Psoas muscle (tissue), 8 donors: ENCODE measurements around the gene CBFA2T3. TPM values are rescaled to one million over a fixed set of nuclear protein-coding genes. Genes with fewer than 3 reads are reported as not detected.

Source experiments
- ATAC-seq, 4 donors: fragments of 200-7000 bp; cut with Tn5 transposase; one replicate each; pipeline ENCODE4 v1.9.1; 2020; ENCODE audit warnings: moderate library complexity in 3 of 4, mild to moderate bottlenecking in 2 of 4
- DNase-seq, 2 donors: peaks; one replicate each; pipeline ENCODE4 v3.0.0-alpha.2; 2020
- H3K27ac ChIP-seq: fragments of 200-600 bp; one replicate; pipeline ENCODE4 v1.8.0; 2022
- H3K27me3 ChIP-seq, 3 donors: fragments of 200-600 bp in 1 of 3; one replicate each; pipeline versions ENCODE4 v1.6.1 to v1.8.0; 2013 to 2022; ENCODE audit warnings: low read length in 2 of 3, mild to moderate bottlenecking in 2 of 3, moderate library complexity in 1 of 3; ENCODE audit not compliant: insufficient read depth in 3 of 3
- H3K36me3 ChIP-seq, 2 donors: fragments of 200-600 bp in 1 of 2; one replicate each; pipeline versions ENCODE4 v1.6.1 to v1.8.0; 2013 to 2022; ENCODE audit warnings: low read depth in 1 of 2, mild to moderate bottlenecking in 1 of 2, moderate library complexity in 1 of 2; ENCODE audit not compliant: insufficient read depth in 1 of 2
- H3K4me1 ChIP-seq: fragments of 200-600 bp; one replicate; pipeline ENCODE4 v1.8.0; 2022
- H3K4me3 ChIP-seq: fragments of 200-600 bp; one replicate; pipeline ENCODE4 v1.8.0; 2022; ENCODE audit warnings: mild to moderate bottlenecking
- H3K9me3 ChIP-seq: fragments of 200-600 bp; one replicate; pipeline ENCODE4 v1.8.0; 2022
- CTCF ChIP-seq: fragments of 200-600 bp; IDR thresholded peaks from one replicate; pipeline ENCODE4 v1.8.0; 2022; ENCODE audit warnings: antibody characterized with exemption
- WGBS, 3 donors: extraction: QIAGEN DNeasy Blood & Tissue Kit; methylation state at CpG; one replicate each; pipeline versions ENCODE4 v1.1.6 to v1.1.7; 2013; 5-methylcytosine and 5-hydroxymethylcytosine counted together
- intact Hi-C, 2 donors: fragments of 100-400 bp; cut with DNase I; formaldehyde crosslinking; loops; one replicate each; pipeline versions ENCODE4 v1.11.0 to v1.14.2; 2022
- polyA plus RNA-seq, 3 donors: library from polyadenylated mRNA; stranded (reverse); fragments of 200-250 nt; gene quantifications; one replicate each; pipeline ENCODE4 v1.2.3, GENCODE V29; 2013
- total RNA-seq, 4 donors: library from RNA; stranded (reverse); fragmentation: NEBNext Ultra II Directional in 2 of 4; extraction: Animal tissue kit (Norgen Biotek cat#: 25700) in 2 of 4; gene quantifications; one replicate each; pipeline versions ENCODE4 v1.2.1 to v1.2.4, GENCODE V29; 2021 to 2023
- donor health status: healthy with polysubstance abuse.
- donor health status: DM: no; HTN: no; CAD: no; lungs with moderate emphysema.
- donor health status: Bipolar disorder and iron deficiency.
- donor health status: healthy.
- donor health status: DM: yes; HTN: yes; CAD: no.
- donor health status: DM: no; HTN: no; CAD: no.
- donor health status: DM: no; HTN: no; CAD: no.
- donor health status: DM: yes; HTN: yes; CAD: no.

Gene CBFA2T3
- total and polyA plus RNA-seq, 7 donors = 2.6 to 15.0 (median 6.0) TPM

DNA sequence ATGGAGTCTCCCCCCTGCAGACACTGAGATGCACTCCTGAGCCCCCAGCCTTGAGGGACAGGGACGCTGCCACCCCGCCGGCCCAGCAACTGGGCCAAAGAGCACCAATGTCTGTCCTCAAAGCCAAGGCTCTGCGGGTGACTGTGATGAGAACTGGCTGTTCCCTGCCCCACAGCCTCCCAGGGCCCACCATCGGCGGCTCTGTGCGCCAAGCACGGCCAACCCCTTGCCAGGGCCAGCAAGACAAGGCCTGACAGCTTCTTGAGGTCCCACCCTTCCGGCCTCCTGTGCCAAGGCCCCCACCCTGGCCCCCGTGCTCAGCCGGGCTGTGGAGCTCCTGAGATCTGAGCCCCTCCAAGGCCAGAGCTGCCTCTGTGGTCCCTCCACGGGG, 76.3 kb downstream of the CBFA2T3 start:
- no peak for ATAC-seq
- H3K4me3 ChIP-seq = no peak overlapping the region
- peaks cover 0 to 3% of the 10 kb centered on the region in 2 donors for H3K36me3 ChIP-seq
- no peaks in the 10 kb centered on the region for H3K27me3 ChIP-seq
- TF ChIP-seq CTCF = no peak
- H3K9me3 ChIP-seq = no peaks in the 10 kb centered on the region
- intact Hi-C loops = loop anchor here in 1 of 2 donors (5.0 kb wide), 1 partner anchor 43 kb away; the partner anchor contains the start of genes GALNS and TRAPPC2L
- DNase-seq = no peak
- H3K4me1 ChIP-seq = peaks cover 44% of the 10 kb centered on the region
- 67 to 92% (median 84%) methylated on average over 12 of the region's 12 CpGs for WGBS, 3 donors
- H3K27ac ChIP-seq = no peak overlapping the region

GRCh38 chr16:88899901-88900661, 76.9 kb downstream of the CBFA2T3 start:
- no peaks in the 10 kb centered on the region for H3K9me3 ChIP-seq
- no peak overlapping the region for H3K27ac ChIP-seq
- H3K36me3 ChIP-seq = peaks cover 0 to 4% of the 10 kb centered on the region in 2 donors
- peaks cover 49% of the 10 kb centered on the region for H3K4me1 ChIP-seq
- no peak overlapping the region for H3K4me3 ChIP-seq
- DNase-seq (no peak), ATAC-seq (no peak)
- no peak for TF ChIP-seq CTCF
- intact Hi-C loops = loop anchor here in 1 of 2 donors (5.0 kb wide), 1 partner anchor 43 kb away; the partner anchor contains the start of genes GALNS and TRAPPC2L
- 83 to 90% (median 85%) methylated on average over 39 to 41 of the region's 41 CpGs for WGBS, 3 donors
- H3K27me3 ChIP-seq = no peaks in the 10 kb centered on the region

DNA sequence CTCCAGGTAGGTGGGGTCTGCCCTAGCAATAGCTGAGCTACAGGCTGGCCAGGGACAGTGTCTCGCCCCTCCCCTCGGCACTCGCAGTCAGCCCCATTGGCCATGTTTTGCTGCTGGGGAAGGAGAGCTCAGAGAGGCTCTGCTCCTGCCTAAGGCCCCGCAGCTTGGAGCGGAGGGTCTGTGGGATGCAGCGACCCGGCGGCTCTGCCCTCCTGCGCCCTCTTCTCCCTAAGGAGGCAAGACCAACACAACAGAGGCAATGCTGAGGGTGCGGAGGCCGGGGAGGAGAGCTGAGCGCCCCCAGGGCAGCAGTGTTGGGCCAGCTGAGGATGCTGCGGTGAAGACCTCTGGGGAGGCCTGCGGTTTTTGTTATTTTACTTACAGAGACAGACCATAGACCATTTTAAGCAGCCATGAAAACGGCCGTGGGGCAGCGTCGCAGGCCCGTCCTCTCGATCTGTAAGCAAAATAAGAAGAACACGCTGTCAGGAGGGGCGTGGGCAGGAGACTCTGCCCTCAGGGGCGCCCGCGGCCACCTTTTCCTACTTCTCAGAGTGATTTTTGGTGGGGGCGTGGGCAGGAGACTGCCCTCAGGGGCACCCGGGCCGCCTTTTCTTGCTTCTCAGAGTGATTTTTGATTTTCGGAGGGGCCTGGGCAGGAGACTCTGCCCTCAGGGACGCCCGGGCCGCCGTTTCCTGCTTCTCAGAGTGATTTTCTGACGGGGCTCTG, 79.1 kb downstream of the CBFA2T3 start:
- no peaks in the 10 kb centered on the region for H3K27me3 ChIP-seq
- no peak for DNase-seq

More for the DNA sequence above, 79.1 kb downstream of the CBFA2T3 start:
- WGBS, 3 donors = 92 to 93% (median 93%) methylated on average over 29 to 34 of the region's 34 CpGs
- Histone ChIP-seq H3K9me3 (no peaks in the 10 kb centered on the region), H3K4me3 (no peak overlapping the region), H3K27ac (peak overlapping the region; percentile 86), H3K36me3 (peaks cover 0 to 4% of the 10 kb centered on the region in 2 donors), H3K4me1 (peaks cover 42% of the 10 kb centered on the region)
- intact Hi-C loops = no loop called here
- TF ChIP-seq CTCF = no peak
- no peak for ATAC-seq
